HUES6 (cell line): Measurements from ENCODE around the gene NADK2.

Experiments used
- H3K27ac ChIP-seq: 2 replicates; pipeline ENCODE4 v1.7.0; 2013; ENCODE audit warnings: low read depth, mild to moderate bottlenecking, low read length, inconsistent platforms
- H3K27me3 ChIP-seq: 2 replicates; pipeline ENCODE4 v1.6.1; 2013; ENCODE audit warnings: low read length; ENCODE audit not compliant: control insufficient read depth, insufficient read depth
- H3K36me3 ChIP-seq: 2 replicates; pipeline ENCODE4 v1.6.1; 2013; ENCODE audit warnings: low read length; ENCODE audit not compliant: control insufficient read depth, insufficient read depth
- H3K4me1 ChIP-seq: 2 replicates; pipeline ENCODE4 v1.6.1; 2013; ENCODE audit warnings: low read length; ENCODE audit not compliant: control insufficient read depth, insufficient read depth
- H3K4me3 ChIP-seq: 2 replicates; pipeline ENCODE4 v1.5.1; 2013; ENCODE audit warnings: low read depth, low read length
- H3K9ac ChIP-seq: one replicate; pipeline ENCODE4 v1.6.1; 2013; ENCODE audit warnings: mild to moderate bottlenecking, low read length
- H3K9me3 ChIP-seq: 2 replicates; pipeline ENCODE4 v1.6.1; 2013; ENCODE audit warnings: low read depth, low read length; ENCODE audit not compliant: control insufficient read depth, insufficient read depth

Gene NADK2

GRCh38 chr5:36270876-36271575, 29.3 kb upstream of the NADK2 start:
- peaks cover 4% of the 10 kb centered on the region for H3K4me1 ChIP-seq
- no peak overlapping the region for H3K4me3 ChIP-seq
- no peak overlapping the region for H3K27ac ChIP-seq
- H3K36me3 ChIP-seq = no peaks in the 10 kb centered on the region
- H3K9me3 ChIP-seq = no peaks in the 10 kb centered on the region
- H3K27me3 ChIP-seq = no peaks in the 10 kb centered on the region
- no peak overlapping the region for H3K9ac ChIP-seq

- no peaks in the 10 kb centered on the region for H3K27me3 ChIP-seq
- no peaks in the 10 kb centered on the region for H3K36me3 ChIP-seq
- H3K4me3 ChIP-seq = no peak overlapping the region
- H3K9ac ChIP-seq = no peak overlapping the region
- peaks cover 4% of the 10 kb centered on the region for H3K4me1 ChIP-seq
- H3K9me3 ChIP-seq = no peaks in the 10 kb centered on the region
- no peak overlapping the region for H3K27ac ChIP-seq
These were observed 28.4 kb upstream of the NADK2 start for GRCh38 chr5:36270175-36270574.

- no peaks in the 10 kb centered on the region for H3K9me3 ChIP-seq
- H3K27ac ChIP-seq = no peak overlapping the region
- H3K36me3 ChIP-seq = no peaks in the 10 kb centered on the region
- peaks cover 3% of the 10 kb centered on the region for H3K4me1 ChIP-seq
- H3K4me3 ChIP-seq = no peak overlapping the region
- H3K9ac ChIP-seq = no peak overlapping the region
- H3K27me3 ChIP-seq = no peaks in the 10 kb centered on the region
These were observed 27.8 kb upstream of the NADK2 start for GRCh38 chr5:36269478-36269877.

- Histone ChIP-seq H3K36me3 (no peaks in the 10 kb centered on the region), H3K27me3 (no peaks in the 10 kb centered on the region), H3K4me1 (no peaks in the 10 kb centered on the region), H3K4me3 (no peak overlapping the region), H3K27ac (no peak overlapping the region), H3K9me3 (no peaks in the 10 kb centered on the region), H3K9ac (no peak overlapping the region)
These were observed 26.2 kb upstream of the NADK2 start for GRCh38 chr5:36267905-36268304.

GRCh38 chr5:36264202-36264760, 22.6 kb upstream of the NADK2 start:
- Histone ChIP-seq H3K4me3 (no peak overlapping the region), H3K9ac (no peak overlapping the region), H3K27ac (no peak overlapping the region), H3K36me3 (no peaks in the 10 kb centered on the region), H3K9me3 (no peaks in the 10 kb centered on the region), H3K27me3 (no peaks in the 10 kb centered on the region), H3K4me1 (no peaks in the 10 kb centered on the region)

- Histone ChIP-seq H3K27me3 (no peaks in the 10 kb centered on the region), H3K4me3 (no peak overlapping the region), H3K27ac (no peak overlapping the region), H3K36me3 (no peaks in the 10 kb centered on the region), H3K9ac (no peak overlapping the region), H3K9me3 (no peaks in the 10 kb centered on the region), H3K4me1 (no peaks in the 10 kb centered on the region)
These were observed 19.5 kb upstream of the NADK2 start for GRCh38 chr5:36261186-36261585.

GRCh38 chr5:36253575-36253974, 11.8 kb upstream of the NADK2 start:
- H3K4me3 ChIP-seq = no peak overlapping the region
- no peak overlapping the region for H3K27ac ChIP-seq
- no peaks in the 10 kb centered on the region for H3K36me3 ChIP-seq
- H3K4me1 ChIP-seq = no peaks in the 10 kb centered on the region
- H3K9ac ChIP-seq = no peak overlapping the region
- H3K27me3 ChIP-seq = no peaks in the 10 kb centered on the region
- H3K9me3 ChIP-seq = no peaks in the 10 kb centered on the region

- H3K27ac ChIP-seq = no peak overlapping the region
- no peaks in the 10 kb centered on the region for H3K36me3 ChIP-seq
- no peaks in the 10 kb centered on the region for H3K4me1 ChIP-seq
- no peak overlapping the region for H3K4me3 ChIP-seq
- no peaks in the 10 kb centered on the region for H3K27me3 ChIP-seq
- no peaks in the 10 kb centered on the region for H3K9me3 ChIP-seq
- no peak overlapping the region for H3K9ac ChIP-seq
These were observed 11.1 kb upstream of the NADK2 start for GRCh38 chr5:36252722-36253365.

GRCh38 chr5:36251218-36251617, 9.5 kb upstream of the NADK2 start:
- H3K4me1 ChIP-seq = no peaks in the 10 kb centered on the region
- no peak overlapping the region for H3K27ac ChIP-seq
- H3K9ac ChIP-seq = no peak overlapping the region
- no peak overlapping the region for H3K4me3 ChIP-seq
- no peaks in the 10 kb centered on the region for H3K36me3 ChIP-seq
- no peaks in the 10 kb centered on the region for H3K27me3 ChIP-seq
- no peaks in the 10 kb centered on the region for H3K9me3 ChIP-seq

- Histone ChIP-seq H3K4me1 (no peaks in the 10 kb centered on the region), H3K27me3 (no peaks in the 10 kb centered on the region), H3K36me3 (no peaks in the 10 kb centered on the region), H3K4me3 (no peak overlapping the region), H3K9ac (no peak overlapping the region), H3K9me3 (no peaks in the 10 kb centered on the region), H3K27ac (no peak overlapping the region)
These were observed 8.7 kb upstream of the NADK2 start for GRCh38 chr5:36250427-36250826.

GRCh38 chr5:36246036-36246800, 4.5 kb upstream of the NADK2 start:
- Histone ChIP-seq H3K27me3 (peaks cover 19% of the 10 kb centered on the region), H3K4me1 (peaks cover 3% of the 10 kb centered on the region; the same call in 1 of the 2 replicates), H3K4me3 (no peak overlapping the region), H3K36me3 (no peaks in the 10 kb centered on the region), H3K9ac (no peak overlapping the region), H3K27ac (no peak overlapping the region), H3K9me3 (peaks cover 6% of the 10 kb centered on the region)
